Prostate gland (tissue), 2 donors: ENCODE measurements around the gene KCNAB1. TPM values are rescaled to one million over a fixed set of nuclear protein-coding genes. Genes with fewer than 3 reads are reported as not detected.

Experiments
- DNase-seq: peaks from one replicate; pipeline ENCODE4 v3.0.0-alpha.2; 2019; ENCODE audit warnings: low spot score
- H3K27ac ChIP-seq, 2 donors: fragments of 200-600 bp; sonication (generic); 2 replicates each; pipeline ENCODE4 v1.5.1; 2017 to 2019
- H3K27me3 ChIP-seq: fragments of 200-600 bp; sonication (generic); replicated peaks from 2 replicates; pipeline ENCODE4 v1.5.1; 2019; ENCODE audit not compliant: insufficient read depth
- H3K36me3 ChIP-seq, 2 donors: fragments of 200-600 bp; sonication (generic); 1 replicate in 1 of 2; 2 replicates in 1 of 2; pipeline versions ENCODE4 v1.5.1 to v1.8.1; 2017 to 2019
- H3K4me1 ChIP-seq: fragments of 200-600 bp; sonication (generic); replicated peaks from 2 replicates; pipeline ENCODE4 v1.5.1; 2019
- H3K4me3 ChIP-seq, 2 donors: fragments of 200-600 bp; sonication (generic); 2 replicates each; pipeline ENCODE4 v1.5.1; 2017 to 2019
- H3K9me3 ChIP-seq: fragments of 200-600 bp; sonication (generic); 2 replicates; pipeline ENCODE4 v1.5.1; 2017
- CTCF ChIP-seq, 4 experiments: fragments of 200-600 bp in 2 of 4; fragments of 450-650 bp in 2 of 4; sonication (generic) in 2 of 4; IDR thresholded peaks; 1 replicate in 3 of 4; 2 replicates in 1 of 4; pipeline ENCODE4 v1.5.1; 2016 to 2019; ENCODE audit warnings: antibody characterized with exemption in 4 of 4, mild to moderate bottlenecking in 2 of 4, moderate library complexity in 2 of 4
- POLR2A ChIP-seq: fragments of 450-650 bp; IDR thresholded peaks from one replicate; pipeline ENCODE4 v1.6.1; 2016; ENCODE audit warnings: antibody characterized with exemption, mild to moderate bottlenecking
- POLR2AphosphoS5 ChIP-seq: sonication (generic); formaldehyde crosslinking; IDR thresholded peaks from one replicate; pipeline ENCODE4 v1.6.1; 2017; ENCODE audit warnings: antibody characterized with exemption
- WGBS: methylation state at CpG from one replicate; pipeline ENCODE4 v1.1.5; 2018; 5-methylcytosine and 5-hydroxymethylcytosine counted together
- intact Hi-C: fragments of 100-400 bp; cut with DNase I; formaldehyde crosslinking; loops from one replicate; pipeline ENCODE4 v1.14.2; 2022
- total RNA-seq, 2 donors: library from RNA; depleted of rRNA; stranded (reverse); fragments of >200 nt; gene quantifications; one replicate each; pipeline ENCODE4 v1.1.0, GENCODE V29; 2016

KCNAB1 gene
- total RNA-seq, 2 donors from 2014 or later: 5.2 to 9.5 TPM

GRCh38 chr3:156207802-156208685, 87.7 kb downstream of the KCNAB1 start:
- Histone ChIP-seq H3K27ac (no peak overlapping the region), H3K36me3 (no peaks in the 10 kb centered on the region), H3K9me3 (no peaks in the 10 kb centered on the region), H3K4me1 (no peaks in the 10 kb centered on the region), H3K27me3 (no peaks in the 10 kb centered on the region), H3K4me3 (no peak overlapping the region)
- intact Hi-C loops: no loop called here
- no peak for TF ChIP-seq POLR2A
- no peak for TF ChIP-seq CTCF (IDR thresholded peaks at IDR 0.05)
- no peak for TF ChIP-seq POLR2AphosphoS5
- no peak for DNase-seq
- WGBS: 68% methylated on average over 4 of the region's 4 CpGs

GRCh38 chr3:156209631-156210335, 89.4 kb downstream of the KCNAB1 start:
- H3K4me3 ChIP-seq: no peak overlapping the region

GRCh38 chr3:156211583-156211982, 91.2 kb downstream of the KCNAB1 start:
- H3K36me3 ChIP-seq: no peaks in the 10 kb centered on the region
- TF ChIP-seq CTCF (IDR thresholded peaks at IDR 0.05): no peak
- H3K9me3 ChIP-seq: no peaks in the 10 kb centered on the region
- intact Hi-C loops: no loop called here
- no peak overlapping the region for H3K4me3 ChIP-seq
- H3K27me3 ChIP-seq: no peaks in the 10 kb centered on the region
- WGBS: 64% methylated on average over 2 of the region's 2 CpGs
- H3K27ac ChIP-seq: no peak overlapping the region
- H3K4me1 ChIP-seq: no peaks in the 10 kb centered on the region
- no peak for DNase-seq

More at GRCh38 chr3:156209631-156210335, 89.4 kb downstream of the KCNAB1 start:
- H3K4me1 ChIP-seq: no peaks in the 10 kb centered on the region
- 65% methylated on average over 4 of the region's 4 CpGs for WGBS
- H3K27me3 ChIP-seq: no peaks in the 10 kb centered on the region
- H3K9me3 ChIP-seq: no peaks in the 10 kb centered on the region
- TF ChIP-seq POLR2A (no peak), CTCF (IDR thresholded peaks at IDR 0.05) (no peak), POLR2AphosphoS5 (no peak)
- no peaks in the 10 kb centered on the region for H3K36me3 ChIP-seq
- no peak overlapping the region for H3K27ac ChIP-seq
- no peak for DNase-seq
- intact Hi-C loops: no loop called here

GRCh38 chr3:156214676-156215075, 94.3 kb downstream of the KCNAB1 start:
- no peak overlapping the region for H3K4me3 ChIP-seq
- H3K27me3 ChIP-seq: no peaks in the 10 kb centered on the region
- no peaks in the 10 kb centered on the region for H3K4me1 ChIP-seq
- intact Hi-C loops: no loop called here
- no peaks in the 10 kb centered on the region for H3K36me3 ChIP-seq
- no peak for DNase-seq
- H3K9me3 ChIP-seq: no peaks in the 10 kb centered on the region
- no peak for TF ChIP-seq POLR2A
- no peak overlapping the region for H3K27ac ChIP-seq
- WGBS: 89% methylated on average over 6 of the region's 6 CpGs

- Histone ChIP-seq H3K4me3 (no peak overlapping the region), H3K27ac (no peak overlapping the region), H3K27me3 (no peaks in the 10 kb centered on the region), H3K36me3 (no peaks in the 10 kb centered on the region), H3K9me3 (no peaks in the 10 kb centered on the region), H3K4me1 (no peaks in the 10 kb centered on the region)
- TF ChIP-seq POLR2A (no peak), POLR2AphosphoS5 (no peak), CTCF (IDR thresholded peaks at IDR 0.05) (no peak)
- no peak for DNase-seq
- WGBS: 94% methylated on average over 3 of the region's 3 CpGs
- intact Hi-C loops: no loop called here
These were observed 95.4 kb downstream of the KCNAB1 start for GRCh38 chr3:156215751-156216150.
